Calu3 (cell line): ENCODE results near the gene MCF2L. TPM values are rescaled to one million over a fixed set of nuclear protein-coding genes. Genes with fewer than 3 reads are reported as not detected.

ENCODE experiments used
- BruUV-seq: library from RNA; stranded (reverse); fragments of 400-500 nt; replicated peaks from 2 replicates; lab custom pipeline; 2021; lab: Mats Ljungman, UMichigan
- CTCF ChIA-PET: fragments of 300-600 bp; sonication (Branson Sonifier 250); formaldehyde crosslinking; loops from one replicate; lab custom pipeline; 2022; ENCODE audit warnings: antibody characterized with exemption; lab: Charles Lee
- DNase-seq: peaks from one replicate; pipeline ENCODE4 v3.0.0; 2022
- H3K27ac Mint-ChIP-seq: one replicate; pipeline ENCODE4 v1.8.0; 2022; ENCODE audit warnings: mixed read lengths; ENCODE audit not compliant: unreplicated experiment
- H3K27me3 Mint-ChIP-seq: one replicate; pipeline ENCODE4 v1.8.0; 2022; ENCODE audit warnings: mixed read lengths; ENCODE audit not compliant: unreplicated experiment
- H3K36me3 Mint-ChIP-seq: one replicate; pipeline ENCODE4 v1.8.0; 2022; ENCODE audit warnings: mild to moderate bottlenecking, moderate library complexity, mixed read lengths; ENCODE audit not compliant: insufficient read depth, unreplicated experiment
- H3K4me1 Mint-ChIP-seq: one replicate; pipeline ENCODE4 v1.8.0; 2022; ENCODE audit warnings: mild to moderate bottlenecking, low read depth, mixed read lengths; ENCODE audit not compliant: unreplicated experiment
- H3K4me3 Mint-ChIP-seq: one replicate; pipeline ENCODE4 v1.8.0; 2022; ENCODE audit warnings: mild to moderate bottlenecking, low read depth, moderate library complexity, mixed read lengths; ENCODE audit not compliant: unreplicated experiment
- H3K9me3 Mint-ChIP-seq: one replicate; pipeline ENCODE4 v1.8.0; 2022; ENCODE audit warnings: low read depth, mixed read lengths; ENCODE audit not compliant: unreplicated experiment
- CTCF ChIP-seq: fragments of 200-600 bp; IDR thresholded peaks from one replicate; pipeline ENCODE4 v1.8.0; 2022; ENCODE audit warnings: antibody characterized with exemption; ENCODE audit not compliant: unreplicated experiment
- intact Hi-C: fragments of 100-400 bp; cut with micrococcal nuclease; formaldehyde crosslinking; loops from one replicate; pipeline ENCODE4 v1.10.0; 2022; ENCODE audit not compliant: unreplicated experiment
- total RNA-seq: library from RNA; stranded (reverse); gene quantifications from 2 replicates; pipeline ENCODE4 v1.2.3, GENCODE V29; 2022

The MCF2L gene
- total RNA-seq, 1 experiment from 2014 or later, result 12.9 TPM

DNA sequence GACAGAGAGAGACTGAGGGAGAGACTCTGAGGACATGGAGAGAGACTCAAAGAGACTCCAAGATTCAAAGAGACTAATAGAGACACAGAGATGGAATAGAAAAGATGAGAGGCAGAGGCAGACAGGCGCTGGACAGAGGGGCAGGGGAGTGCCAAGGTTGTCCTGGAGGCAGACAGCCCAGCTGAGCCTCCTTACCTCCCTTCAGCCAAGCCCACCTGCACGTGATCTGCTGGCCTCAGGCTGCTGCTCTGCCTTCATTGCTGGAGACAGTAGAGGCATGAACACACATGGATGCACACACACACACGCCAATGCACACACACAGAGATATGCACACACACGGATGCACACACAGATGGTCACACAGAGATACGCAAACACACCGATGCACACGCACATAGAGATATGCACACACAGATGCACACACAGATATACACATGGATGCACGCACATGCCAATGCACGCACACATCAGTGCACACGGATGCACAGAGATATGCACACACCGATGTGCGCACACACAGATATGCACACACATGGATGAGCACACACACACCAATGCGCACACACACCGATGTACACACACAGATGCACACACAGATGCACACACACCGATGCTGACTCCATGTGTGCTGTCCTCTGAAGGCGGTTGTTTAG lies 150.3 kb downstream of the MCF2L start:
- BruUV-seq, result no TSS peak
- H3K27me3 Mint-ChIP-seq, result peaks cover 13% of the 10 kb centered on the region
- no peaks in the 10 kb centered on the region for H3K36me3 Mint-ChIP-seq
- H3K27ac Mint-ChIP-seq, result no peak overlapping the region
- no peaks in the 10 kb centered on the region for H3K4me1 Mint-ChIP-seq
- no peak for TF ChIP-seq CTCF
- DNase-seq, result no peak
- CTCF ChIA-PET, result no interaction called here
- intact Hi-C loops, result no loop called here
- H3K4me3 Mint-ChIP-seq, result no peak overlapping the region
- no peaks in the 10 kb centered on the region for H3K9me3 Mint-ChIP-seq

GRCh38 chr13:113119822-113120189 lies 150.8 kb downstream of the MCF2L start:
- Mint-ChIP-seq H3K4me3 (no peak overlapping the region), H3K9me3 (no peaks in the 10 kb centered on the region), H3K27ac (no peak overlapping the region), H3K4me1 (no peaks in the 10 kb centered on the region), H3K36me3 (no peaks in the 10 kb centered on the region), H3K27me3 (peaks cover 13% of the 10 kb centered on the region)
- no peak for DNase-seq
- TF ChIP-seq CTCF, result no peak
- CTCF ChIA-PET, result no interaction called here
- intact Hi-C loops, result no loop called here
- no TSS peak for BruUV-seq

DNA sequence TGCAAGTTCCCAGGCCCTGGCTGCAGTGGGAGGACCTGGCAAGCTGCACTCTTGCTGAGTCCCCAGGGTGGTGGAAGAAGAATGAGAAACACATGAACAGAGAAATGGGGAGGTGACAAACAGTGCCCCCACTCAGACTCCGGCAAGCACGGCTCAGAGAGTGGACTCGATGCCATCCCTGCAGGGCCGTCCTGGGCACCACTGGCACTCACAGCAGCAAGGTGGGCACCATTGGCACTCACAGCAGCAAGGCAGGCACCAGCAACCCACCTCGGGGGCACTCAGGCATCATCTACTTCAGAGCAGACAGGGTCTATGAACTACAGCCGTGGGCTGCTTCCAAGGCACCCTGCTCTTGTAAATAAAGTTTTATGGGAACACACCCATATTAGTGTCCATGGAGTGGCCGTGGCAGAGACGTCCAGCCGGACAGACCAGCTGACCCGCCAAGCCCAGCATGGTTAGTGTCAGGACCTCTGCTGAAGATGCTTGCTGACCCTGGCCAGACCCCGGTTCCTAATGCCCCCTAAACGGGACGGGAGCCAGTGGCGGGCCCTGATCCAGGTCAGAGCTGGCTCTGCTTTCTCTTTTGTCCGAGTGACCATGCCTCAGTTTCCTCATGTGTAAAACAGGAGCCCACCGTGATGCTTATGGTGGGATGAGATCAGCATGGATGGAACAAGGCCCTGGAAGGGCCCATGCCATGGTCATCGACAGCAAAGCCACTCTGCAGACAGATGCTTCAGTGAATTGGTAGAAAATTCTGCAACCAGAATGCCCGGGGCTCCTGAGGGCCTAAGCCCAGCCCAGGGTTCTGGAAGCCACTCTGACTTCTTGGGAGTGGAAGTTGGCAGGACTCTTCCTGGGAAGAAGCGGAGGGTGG lies 151.5 kb downstream of the MCF2L start:
- intact Hi-C loops, result no loop called here
- no peak overlapping the region for H3K27ac Mint-ChIP-seq
- no TSS peak for BruUV-seq
- TF ChIP-seq CTCF, result no peak
- DNase-seq, result no peak
- no peak overlapping the region for H3K4me3 Mint-ChIP-seq
- no peaks in the 10 kb centered on the region for H3K9me3 Mint-ChIP-seq
- H3K4me1 Mint-ChIP-seq, result no peaks in the 10 kb centered on the region
- no peaks in the 10 kb centered on the region for H3K36me3 Mint-ChIP-seq
- CTCF ChIA-PET, result no interaction called here
- peaks cover 13% of the 10 kb centered on the region for H3K27me3 Mint-ChIP-seq

GRCh38 chr13:113121183-113121927 lies 152.3 kb downstream of the MCF2L start:
- Mint-ChIP-seq H3K4me3 (no peak overlapping the region), H3K27ac (no peak overlapping the region), H3K4me1 (no peaks in the 10 kb centered on the region), H3K27me3 (peaks cover 20% of the 10 kb centered on the region), H3K36me3 (no peaks in the 10 kb centered on the region), H3K9me3 (no peaks in the 10 kb centered on the region)
- CTCF ChIA-PET, result no interaction called here
- no TSS peak for BruUV-seq
- intact Hi-C loops, result no loop called here
- TF ChIP-seq CTCF, result no peak
- no peak for DNase-seq
